BLaER1 (cell line): Measurements from ENCODE around the gene GDI1.

Source experiments
- H3K27ac ChIP-seq: shearing (Covaris generic); formaldehyde crosslinking; 2 replicates; pipeline ENCODE4 v1.8.1; 2022
- H3K27me3 ChIP-seq: shearing (Covaris generic); formaldehyde crosslinking; 2 replicates; pipeline ENCODE4 v1.8.1; 2022
- H3K36me3 ChIP-seq: shearing (Covaris generic); formaldehyde crosslinking; 2 replicates; pipeline ENCODE4 v1.8.1; 2022
- H3K4me1 ChIP-seq: shearing (Covaris generic); formaldehyde crosslinking; 2 replicates; pipeline ENCODE4 v1.8.1; 2022
- H3K4me2 ChIP-seq: shearing (Covaris generic); formaldehyde crosslinking; 2 replicates; pipeline ENCODE4 v1.8.1; 2022
- H3K4me3 ChIP-seq: shearing (Covaris generic); formaldehyde crosslinking; 2 replicates; pipeline ENCODE4 v1.8.1; 2022
- H3K9ac ChIP-seq: shearing (Covaris generic); formaldehyde crosslinking; 2 replicates; pipeline ENCODE4 v1.8.1; 2022
- H3K9me3 ChIP-seq: shearing (Covaris generic); formaldehyde crosslinking; 2 replicates; pipeline ENCODE4 v1.8.1; 2022
- H4K20me1 ChIP-seq: shearing (Covaris generic); formaldehyde crosslinking; 2 replicates; pipeline ENCODE4 v1.8.1; 2022
- Cebpa-rat ChIP-seq: shearing (Covaris generic); IDR thresholded peaks from 2 replicates; pipeline ENCODE4 v1.8.1; 2022

Gene GDI1

GRCh38 chrX:154483325-154483724 lies 46.4 kb downstream of the GDI1 start:
- peaks cover 25% of the 10 kb centered on the region for H3K9me3 ChIP-seq
- peaks cover 48% of the 10 kb centered on the region for H3K27me3 ChIP-seq
- H4K20me1 ChIP-seq, result peaks cover 40% of the 10 kb centered on the region
- H3K4me1 ChIP-seq, result peaks cover 56% of the 10 kb centered on the region
- no peak for TF ChIP-seq Cebpa-rat
- peaks cover 27% of the 10 kb centered on the region for H3K36me3 ChIP-seq
- peak overlapping the region; percentile 29; the same call in 1 of the 2 replicates for H3K9ac ChIP-seq
- H3K4me2 ChIP-seq, result peak overlapping the region; percentile 77
- no peak overlapping the region for H3K4me3 ChIP-seq
- peak overlapping the region; percentile 38 for H3K27ac ChIP-seq

GRCh38 chrX:154484255-154485149 lies 47.5 kb downstream of the GDI1 start:
- H3K4me1 ChIP-seq, result peaks cover 58% of the 10 kb centered on the region
- H3K4me2 ChIP-seq, result peak overlapping the region; percentile 77
- H3K27me3 ChIP-seq, result peaks cover 45% of the 10 kb centered on the region
- peaks cover 30% of the 10 kb centered on the region for H3K36me3 ChIP-seq
- peak overlapping the region; percentile 80 for H3K4me3 ChIP-seq
- 0 out of 2 replicates have a peak overlapping the region, but pooled peaks have one; percentile 2 for H3K27ac ChIP-seq
- no peak for TF ChIP-seq Cebpa-rat
- H3K9me3 ChIP-seq, result peaks cover 32% of the 10 kb centered on the region
- 0 out of 2 replicates have a peak overlapping the region, but pooled peaks have one; percentile 86 for H3K9ac ChIP-seq
- H4K20me1 ChIP-seq, result peaks cover 40% of the 10 kb centered on the region

GRCh38 chrX:154485150-154486051 lies 48.4 kb downstream of the GDI1 start:
- H4K20me1 ChIP-seq, result peaks cover 40% of the 10 kb centered on the region
- peaks cover 56% of the 10 kb centered on the region for H3K4me1 ChIP-seq
- H3K4me2 ChIP-seq, result peak overlapping the region; percentile 77
- peaks cover 32% of the 10 kb centered on the region for H3K9me3 ChIP-seq
- H3K9ac ChIP-seq, result peak overlapping the region; percentile 86
- peak overlapping the region; percentile 88 for H3K27ac ChIP-seq
- H3K4me3 ChIP-seq, result peak overlapping the region; percentile 80
- H3K36me3 ChIP-seq, result peaks cover 30% of the 10 kb centered on the region
- no peak for TF ChIP-seq Cebpa-rat
- peaks cover 40% of the 10 kb centered on the region for H3K27me3 ChIP-seq

GRCh38 chrX:154486052-154486395 lies 49.1 kb downstream of the GDI1 start:
- peak overlapping the region; percentile 86 for H3K9ac ChIP-seq

GRCh38 chrX:154486396-154487207 lies 49.6 kb downstream of the GDI1 start, which contains the start of gene UBL4A:
UBL4A (minus strand) TSS chrX:154486615; CDS start chrX:154486584, 31 bp downstream.
- H3K9ac ChIP-seq, result peak within 1 kb of the TSS; percentile 86
- H3K36me3 ChIP-seq, result peaks cover 30% of the 10 kb centered on the region
- H3K9me3 ChIP-seq, result peaks cover 32% of the 10 kb centered on the region
- peaks cover 40% of the 10 kb centered on the region for H4K20me1 ChIP-seq
- H3K4me2 ChIP-seq, result peak within 1 kb of the TSS; percentile 77
- no peak for TF ChIP-seq Cebpa-rat
- peaks cover 30% of the 10 kb centered on the region for H3K27me3 ChIP-seq
- H3K4me1 ChIP-seq, result peaks cover 61% of the 10 kb centered on the region
- H3K27ac ChIP-seq, result peak within 1 kb of the TSS; percentile 88
- H3K4me3 ChIP-seq, result peak within 1 kb of the TSS; percentile 80

More at GRCh38 chrX:154486052-154486395, 49.1 kb downstream of the GDI1 start:
- Histone ChIP-seq H3K36me3 (peaks cover 30% of the 10 kb centered on the region), H3K4me3 (peak overlapping the region; percentile 80), H4K20me1 (peaks cover 40% of the 10 kb centered on the region), H3K27me3 (peaks cover 34% of the 10 kb centered on the region), H3K9me3 (peaks cover 32% of the 10 kb centered on the region), H3K4me1 (peaks cover 56% of the 10 kb centered on the region), H3K27ac (peak overlapping the region; percentile 88), H3K4me2 (peak overlapping the region; percentile 77)
- no peak for TF ChIP-seq Cebpa-rat

- 0 out of 2 replicates have a peak overlapping the region, but pooled peaks have one; percentile 80 for H3K4me3 ChIP-seq
Measured at GRCh38 chrX:154487518-154488290, 50.8 kb downstream of the GDI1 start.

GRCh38 chrX:154488336-154489075 lies 51.6 kb downstream of the GDI1 start:
- Histone ChIP-seq H3K9ac (no peak overlapping the region), H3K4me1 (peaks cover 45% of the 10 kb centered on the region), H3K9me3 (peaks cover 32% of the 10 kb centered on the region), H3K27me3 (peaks cover 14% of the 10 kb centered on the region), H3K27ac (no peak overlapping the region), H3K36me3 (peaks cover 29% of the 10 kb centered on the region), H4K20me1 (peaks cover 26% of the 10 kb centered on the region), H3K4me2 (0 out of 2 replicates have a peak overlapping the region, but pooled peaks have one; percentile 80), H3K4me3 (no peak overlapping the region)
- no peak for TF ChIP-seq Cebpa-rat

More at GRCh38 chrX:154487518-154488290, 50.8 kb downstream of the GDI1 start:
- no peak for TF ChIP-seq Cebpa-rat
- H3K27ac ChIP-seq, result no peak overlapping the region
- H4K20me1 ChIP-seq, result peaks cover 34% of the 10 kb centered on the region
- peak overlapping the region; percentile 67 for H3K4me2 ChIP-seq
- H3K9me3 ChIP-seq, result peaks cover 32% of the 10 kb centered on the region
- H3K36me3 ChIP-seq, result peaks cover 30% of the 10 kb centered on the region
- no peak overlapping the region for H3K9ac ChIP-seq
- peaks cover 21% of the 10 kb centered on the region for H3K27me3 ChIP-seq
- H3K4me1 ChIP-seq, result peaks cover 53% of the 10 kb centered on the region

GRCh38 chrX:154489182-154489581 lies 52.2 kb downstream of the GDI1 start:
- Histone ChIP-seq H3K4me2 (peak overlapping the region; percentile 80), H3K9me3 (peaks cover 32% of the 10 kb centered on the region), H3K4me3 (peak overlapping the region; percentile 75; the same call in 1 of the 2 replicates), H3K27ac (no peak overlapping the region), H3K9ac (no peak overlapping the region), H4K20me1 (peaks cover 20% of the 10 kb centered on the region), H3K36me3 (peaks cover 23% of the 10 kb centered on the region), H3K27me3 (peaks cover 7% of the 10 kb centered on the region; the same call in 1 of the 2 replicates), H3K4me1 (peaks cover 39% of the 10 kb centered on the region)
- TF ChIP-seq Cebpa-rat, result no peak
